Coronary artery (tissue), 2 donors: Measurements from ENCODE around the gene DPEP2.
"Not testable (repeated sequence)": the region's sequence is repeated elsewhere in the genome, so short reads cannot be mapped to it uniquely, and the experiment has no call there.

Experiments
- DNase-seq: peaks from one replicate; pipeline ENCODE4 v3.0.0-alpha.2; 2017; ENCODE audit warnings: low spot score
- H3K27ac ChIP-seq, 2 donors: fragments of 200-600 bp; sonication (generic); one replicate each; pipeline ENCODE4 v1.5.1; 2016 to 2019
- H3K4me3 ChIP-seq: fragments of 200-600 bp; sonication (generic); 2 replicates; pipeline ENCODE4 v1.5.1; 2016; ENCODE audit warnings: mild to moderate bottlenecking, moderate library complexity
- TF ChIP-seq, protein P1 (sequence below): fragments of 200-600 bp; sonication (generic); IDR thresholded peaks from one replicate; pipeline ENCODE4 v1.5.1; 2019; ENCODE audit warnings: antibody characterized with exemption

DPEP2 gene

DNA sequence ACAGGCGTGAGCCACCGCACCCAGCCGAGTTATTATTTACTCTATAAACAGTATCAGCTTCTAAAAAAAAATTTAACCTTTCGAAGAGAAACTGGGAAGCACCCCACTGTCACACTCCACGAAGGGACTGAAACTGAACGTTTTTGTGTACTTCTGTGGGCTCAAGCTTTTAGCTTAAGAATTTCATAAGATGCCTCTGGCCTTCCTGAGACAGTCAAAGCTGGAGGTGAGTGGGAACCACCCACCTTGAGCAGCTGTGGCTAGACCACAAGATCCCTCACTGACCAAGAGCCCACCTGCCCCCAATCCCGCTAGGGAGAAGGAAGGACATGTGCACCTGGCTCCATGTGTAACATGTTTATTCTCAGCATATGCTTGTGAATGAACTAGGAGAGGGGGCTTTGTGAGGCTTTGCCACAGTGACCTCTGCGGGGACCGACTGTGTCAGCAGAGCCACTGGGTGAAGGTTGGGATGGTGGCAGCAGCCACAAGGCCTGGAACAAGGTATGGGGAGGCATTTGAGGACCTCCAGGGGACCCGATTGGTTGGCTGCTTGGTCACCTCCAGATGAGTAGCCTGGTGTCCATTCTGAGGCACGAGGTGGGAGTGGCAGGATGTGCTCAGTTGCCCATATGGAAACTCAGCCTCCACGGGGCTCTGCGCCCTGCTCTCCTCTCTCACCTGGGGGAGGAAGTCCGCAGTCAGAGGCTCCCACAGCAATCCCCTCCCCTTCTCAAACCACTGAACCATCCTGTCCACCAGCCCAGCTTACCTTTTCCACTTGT is 23.8 kb downstream of the DPEP2 start:
- TF ChIP-seq, protein P1, sequence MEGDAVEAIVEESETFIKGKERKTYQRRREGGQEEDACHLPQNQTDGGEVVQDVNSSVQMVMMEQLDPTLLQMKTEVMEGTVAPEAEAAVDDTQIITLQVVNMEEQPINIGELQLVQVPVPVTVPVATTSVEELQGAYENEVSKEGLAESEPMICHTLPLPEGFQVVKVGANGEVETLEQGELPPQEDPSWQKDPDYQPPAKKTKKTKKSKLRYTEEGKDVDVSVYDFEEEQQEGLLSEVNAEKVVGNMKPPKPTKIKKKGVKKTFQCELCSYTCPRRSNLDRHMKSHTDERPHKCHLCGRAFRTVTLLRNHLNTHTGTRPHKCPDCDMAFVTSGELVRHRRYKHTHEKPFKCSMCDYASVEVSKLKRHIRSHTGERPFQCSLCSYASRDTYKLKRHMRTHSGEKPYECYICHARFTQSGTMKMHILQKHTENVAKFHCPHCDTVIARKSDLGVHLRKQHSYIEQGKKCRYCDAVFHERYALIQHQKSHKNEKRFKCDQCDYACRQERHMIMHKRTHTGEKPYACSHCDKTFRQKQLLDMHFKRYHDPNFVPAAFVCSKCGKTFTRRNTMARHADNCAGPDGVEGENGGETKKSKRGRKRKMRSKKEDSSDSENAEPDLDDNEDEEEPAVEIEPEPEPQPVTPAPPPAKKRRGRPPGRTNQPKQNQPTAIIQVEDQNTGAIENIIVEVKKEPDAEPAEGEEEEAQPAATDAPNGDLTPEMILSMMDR, result no peak
- no peak overlapping the region for H3K4me3 ChIP-seq
- no peak overlapping the region for H3K27ac ChIP-seq
- no peak for DNase-seq

DNA sequence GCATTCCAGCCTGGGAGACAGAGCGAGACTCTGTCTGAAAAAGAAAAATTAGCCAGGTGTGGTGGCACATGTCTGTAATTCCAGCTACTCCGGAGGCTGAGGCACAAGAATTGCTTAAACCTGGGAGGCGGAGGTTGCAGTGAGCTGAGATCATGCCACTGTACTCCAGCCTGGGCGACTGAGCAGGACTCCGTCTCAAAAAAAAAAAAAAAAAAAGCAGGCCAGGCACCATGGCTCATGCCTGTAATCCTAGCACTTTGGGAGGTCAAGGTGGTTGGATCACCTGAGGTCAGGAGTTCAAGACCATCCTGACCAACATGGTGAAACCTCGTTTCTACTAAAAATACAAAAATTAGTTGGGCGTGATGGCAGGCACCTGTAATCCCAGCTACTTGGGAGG is 27.0 kb downstream of the DPEP2 start:
- DNase-seq, H3K4me3 ChIP-seq, H3K27ac ChIP-seq: not testable (repeated sequence)

DNA sequence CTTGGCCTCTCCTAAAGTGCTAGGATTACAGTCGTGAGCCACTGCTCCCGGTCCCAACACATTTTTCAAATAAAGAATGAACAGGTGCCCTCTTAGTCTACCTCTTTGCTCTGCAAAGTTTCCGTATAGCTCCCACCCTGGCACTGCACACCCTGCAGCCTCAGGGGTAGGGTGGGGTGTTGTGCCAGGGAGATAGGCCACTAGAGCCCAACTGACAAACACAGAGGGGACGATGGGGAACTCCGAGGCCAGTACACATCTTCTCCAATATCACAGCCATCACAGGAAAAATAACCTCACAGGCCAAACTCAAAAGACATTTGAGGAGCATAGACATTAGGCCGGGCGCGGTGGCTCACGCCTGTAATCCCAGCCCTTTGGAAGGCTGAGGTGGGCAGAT is 28.2 kb downstream of the DPEP2 start:
- TF ChIP-seq, protein P1, result no peak
- no peak for DNase-seq
- no peak overlapping the region for H3K4me3 ChIP-seq
- H3K27ac ChIP-seq, result no peak overlapping the region

DNA sequence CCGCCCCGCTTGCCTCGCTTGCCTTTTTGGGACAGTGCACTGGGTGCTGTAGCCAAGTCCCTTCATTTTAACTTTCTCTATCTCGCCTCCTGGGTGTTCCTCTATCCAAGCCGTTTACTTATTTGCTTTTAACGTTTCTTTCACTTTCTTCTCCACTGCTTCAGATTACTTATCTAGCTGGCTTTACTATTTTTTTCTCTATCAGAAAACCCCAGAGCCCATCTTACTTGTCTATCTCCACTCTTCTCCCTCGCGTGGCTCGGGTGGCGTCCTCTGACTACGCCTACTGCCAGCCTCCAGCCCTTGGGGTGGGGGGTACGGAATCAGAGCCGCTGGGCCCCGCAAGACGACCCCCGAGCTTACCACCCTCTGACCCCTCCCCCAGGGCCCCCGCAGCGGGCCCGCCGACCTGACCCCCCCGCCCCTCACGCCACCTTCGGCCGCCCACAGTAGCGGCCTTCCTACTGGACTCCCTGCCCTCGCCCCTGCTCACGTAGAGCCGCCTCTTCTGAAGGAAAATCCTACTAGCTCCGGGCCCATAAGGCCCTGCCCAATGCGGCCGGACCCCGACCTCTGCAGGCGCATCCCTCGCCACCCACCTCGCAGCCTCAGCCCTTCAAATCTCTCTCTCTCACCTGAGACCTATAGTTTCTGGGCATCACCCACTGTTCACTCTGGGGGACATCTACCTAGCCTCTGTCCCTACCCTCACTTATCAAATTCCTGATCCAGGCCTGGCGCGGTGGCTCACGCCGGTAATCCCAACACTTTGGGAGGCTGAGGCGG is 29.8 kb downstream of the DPEP2 start:
- no peak for DNase-seq
- TF ChIP-seq, protein P1, result no peak
- Histone ChIP-seq H3K4me3 (peak overlapping the region; percentile 93), H3K27ac (peak overlapping the region; percentile 98)

DNA sequence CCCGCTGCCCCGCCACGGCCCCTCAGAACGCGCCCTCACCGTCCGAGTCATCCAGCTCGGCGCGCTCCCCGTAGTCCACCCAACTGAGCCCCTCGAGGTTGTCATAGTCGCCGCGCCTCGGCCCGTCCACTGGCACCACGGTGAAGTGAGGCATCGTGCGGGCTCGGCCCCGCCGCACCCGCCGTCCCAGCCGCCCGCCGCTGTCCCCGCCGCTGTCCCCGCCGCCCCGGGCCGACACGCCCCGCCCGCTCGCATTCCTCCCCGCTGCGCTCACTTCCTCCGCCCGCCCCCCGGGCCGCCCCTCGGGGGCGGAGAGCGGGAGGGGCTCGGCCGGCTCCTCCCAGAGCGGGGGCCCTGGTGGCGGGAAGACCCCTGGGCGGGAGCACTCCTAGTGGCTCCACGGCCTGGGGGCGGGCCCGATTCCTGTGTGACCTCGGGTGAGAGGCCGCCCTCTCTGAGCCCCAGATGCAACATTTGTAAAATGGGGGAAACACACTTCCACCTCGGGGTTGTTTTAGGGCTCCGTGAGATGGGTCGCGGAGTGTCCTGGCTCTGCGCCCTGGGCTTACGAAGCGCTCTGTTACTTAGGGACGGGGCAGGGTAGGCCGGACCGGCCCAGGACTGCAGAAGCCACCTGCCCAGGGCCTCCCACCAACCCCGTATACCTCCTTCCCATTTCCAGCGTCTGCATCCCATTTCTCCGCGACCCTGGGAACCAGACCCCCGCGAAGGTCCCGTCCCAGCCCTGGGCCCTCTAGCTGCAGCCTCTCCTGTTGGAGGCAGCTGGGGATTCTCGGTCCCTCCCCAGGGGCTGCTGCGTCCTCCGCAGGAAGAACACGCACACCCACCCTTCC is 30.7 kb downstream of the DPEP2 start, which contains the start of gene SLC12A4:
Gene SLC12A4 (minus strand): TSS at position 238 of the 854 bp plus-strand sequence. CDS start 84 bp downstream, at position 154.
- TF ChIP-seq, protein P1, result no peak

DNA sequence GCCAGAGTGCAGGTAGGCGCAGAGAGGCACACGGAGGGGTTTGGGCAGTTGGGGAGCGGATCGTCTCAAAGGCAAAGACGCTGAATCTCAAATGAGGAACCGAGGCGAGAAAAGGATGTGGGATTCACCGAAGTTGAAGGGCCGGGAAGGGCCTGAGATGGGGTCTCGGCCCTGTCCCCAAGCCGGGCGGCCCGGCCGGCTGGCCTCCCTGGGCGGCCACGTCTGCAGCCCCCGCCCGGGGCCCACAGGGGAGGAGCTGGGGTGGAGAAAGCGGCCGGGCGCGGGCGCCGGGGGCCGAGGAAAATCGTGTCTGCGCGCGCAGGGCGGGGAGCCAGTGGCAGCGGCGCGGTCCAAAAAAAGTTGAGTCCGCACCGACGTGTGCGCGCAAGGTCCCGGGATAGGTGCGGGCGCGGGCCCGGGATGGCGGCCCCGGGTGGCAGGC is 31.3 kb downstream of the DPEP2 start:
- TF ChIP-seq, protein P1, result no peak
- peak overlapping the region; percentile 98 for H3K27ac ChIP-seq
- no peak for DNase-seq
- peak overlapping the region; percentile 93 for H3K4me3 ChIP-seq

More for the DNA sequence above, 30.7 kb downstream of the DPEP2 start, which contains the start of gene SLC12A4:
- DNase-seq, result peak; percentile 93
- peak within 1 kb of the TSS; percentile 93 for H3K4me3 ChIP-seq
- peak within 1 kb of the TSS; percentile 98 for H3K27ac ChIP-seq
